Measurements from ENCODE around the gene ASCC1. TPM values are rescaled to one million over a fixed set of nuclear protein-coding genes. Genes with fewer than 3 reads are reported as not detected.

ASCC1 gene
- total and polyA plus RNA-seq, 2 donors (not counting 1 experiment from before 2014, with no cell fraction given): 17.9 to 28.1 TPM

DNA sequence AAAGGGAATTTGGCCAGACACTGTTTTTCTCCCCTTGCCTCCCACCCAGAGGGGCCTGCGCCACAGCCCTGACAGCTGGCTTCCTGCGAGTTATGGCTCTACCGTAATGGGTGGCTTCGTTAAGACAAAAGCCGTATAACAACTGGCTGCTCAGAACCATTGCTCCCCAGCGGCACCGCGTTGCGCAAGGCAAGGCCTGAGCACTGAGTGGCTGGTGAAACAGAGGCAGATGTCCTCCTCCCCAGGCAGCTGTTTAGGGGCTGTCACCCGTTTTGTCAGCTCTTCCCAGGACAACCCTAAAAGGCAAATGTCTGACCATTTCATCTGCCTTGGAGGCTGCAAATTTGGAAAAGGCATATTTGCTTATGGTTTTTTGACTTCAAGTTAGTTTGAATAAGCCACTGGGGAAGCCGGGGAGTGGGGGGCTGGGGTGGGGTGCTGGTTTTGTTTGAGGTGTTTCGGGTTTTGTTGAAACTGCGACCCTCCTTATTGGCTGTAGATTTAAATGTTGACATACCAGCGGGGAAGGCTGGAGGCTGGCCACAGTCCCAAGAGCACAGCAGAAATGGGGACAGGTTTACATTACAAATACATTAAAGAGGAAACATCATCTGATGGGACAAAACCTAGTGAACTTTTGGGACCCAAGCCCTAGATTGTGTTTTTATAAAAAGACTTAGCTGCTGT, 127.0 kb downstream of the ASCC1 start:
- peak overlapping the region in 4 of 5 experiments; percentile 79 to 93 (median 88) for H3K4me3 ChIP-seq (ENCODE audit: control extremely low read depth in 1 of 5, extremely low read depth in 1 of 5, insufficient read depth in 1 of 5, low read depth in 2 of 5, low read length in 4 of 5)
- Mint-ChIP-seq H3K9me3 (ENCODE audit: insufficient read depth) (no peaks in the 10 kb centered on the region), H3K27ac (peak overlapping the region; percentile 100), H3K4me1 (peaks cover 47% of the 10 kb centered on the region), H3K27me3 (no peaks in the 10 kb centered on the region), H3K4me3 (peak overlapping the region; percentile 100)
- H3K4me1 ChIP-seq (ENCODE audit: control insufficient read depth in 2 of 2, insufficient read depth in 2 of 2, low read length in 2 of 2): peaks cover 24 to 33% of the 10 kb centered on the region in 2 donors
- ATAC-seq (ENCODE audit: low read depth) (no peak), DNase-seq (no peak)
- peaks cover 65% of the 10 kb centered on the region for H3K79me2 ChIP-seq (ENCODE audit: control insufficient read depth, insufficient read depth, low read length)
- ChIA-PET POLR2A (interaction anchor here (0.6 to 2.6 kb wide), 8 partner anchors 9 to 252 kb away, joined by 3 to 20 read pairs (median 4); partner anchors contain the start of genes ANAPC16 and ASCC1), CTCF (interaction anchor here (0.7 to 4.7 kb wide), 5 partner anchors 38 to 251 kb away, joined by 3 to 19 read pairs (median 7); no protein-coding TSS in a partner anchor)
- H3K9me3 ChIP-seq (ENCODE audit: control extremely low read depth in 1 of 3, control insufficient read depth in 2 of 3, insufficient read depth in 1 of 3, low read length in 2 of 3): no peaks in the 10 kb centered on the region
- H3K27me3 ChIP-seq (replicated peaks in 1 of 4; ENCODE audit: control extremely low read depth in 1 of 4, control insufficient read depth in 3 of 4, insufficient read depth in 4 of 4, low read length in 3 of 4): no peaks in the 10 kb centered on the region
- intact Hi-C loops (cut with micrococcal nuclease): loop anchor here (1.0 to 5.0 kb wide), 6 partner anchors 38 to 265 kb away; partner anchors contain the start of gene DNAJB12
- peak overlapping the region; percentile 91 for H3K9ac ChIP-seq (ENCODE audit: low read length)
- H3K27ac ChIP-seq (ENCODE audit: low read length in 2 of 2): peak overlapping the region; percentile 89 to 92
- no peak for TF ChIP-seq EZH2 (IDR thresholded peaks at IDR 0.05; ENCODE audit: borderline replicate concordance, insufficient read depth, low read depth, low read length, poor library complexity, severe bottlenecking)
- TF ChIP-seq, protein P1, sequence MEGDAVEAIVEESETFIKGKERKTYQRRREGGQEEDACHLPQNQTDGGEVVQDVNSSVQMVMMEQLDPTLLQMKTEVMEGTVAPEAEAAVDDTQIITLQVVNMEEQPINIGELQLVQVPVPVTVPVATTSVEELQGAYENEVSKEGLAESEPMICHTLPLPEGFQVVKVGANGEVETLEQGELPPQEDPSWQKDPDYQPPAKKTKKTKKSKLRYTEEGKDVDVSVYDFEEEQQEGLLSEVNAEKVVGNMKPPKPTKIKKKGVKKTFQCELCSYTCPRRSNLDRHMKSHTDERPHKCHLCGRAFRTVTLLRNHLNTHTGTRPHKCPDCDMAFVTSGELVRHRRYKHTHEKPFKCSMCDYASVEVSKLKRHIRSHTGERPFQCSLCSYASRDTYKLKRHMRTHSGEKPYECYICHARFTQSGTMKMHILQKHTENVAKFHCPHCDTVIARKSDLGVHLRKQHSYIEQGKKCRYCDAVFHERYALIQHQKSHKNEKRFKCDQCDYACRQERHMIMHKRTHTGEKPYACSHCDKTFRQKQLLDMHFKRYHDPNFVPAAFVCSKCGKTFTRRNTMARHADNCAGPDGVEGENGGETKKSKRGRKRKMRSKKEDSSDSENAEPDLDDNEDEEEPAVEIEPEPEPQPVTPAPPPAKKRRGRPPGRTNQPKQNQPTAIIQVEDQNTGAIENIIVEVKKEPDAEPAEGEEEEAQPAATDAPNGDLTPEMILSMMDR (IDR thresholded peaks at IDR 0.05): no peak
- WGBS (ENCODE audit: insufficient coverage): 16% methylated on average over 12 of the region's 14 CpGs
- peaks cover 5% of the 10 kb centered on the region for H4K20me1 ChIP-seq (ENCODE audit: control insufficient read depth, insufficient read depth, low read length, poor library complexity, severe bottlenecking)
- H2AFZ ChIP-seq (ENCODE audit: insufficient read depth, low read depth, low read length, poor library complexity, severe bottlenecking): peak overlapping the region; percentile 91
- peak overlapping the region; percentile 93 for H3K4me2 ChIP-seq (replicated peaks; ENCODE audit: low read depth, low read length, poor library complexity, severe bottlenecking)
- peaks cover 0 to 17% of the 10 kb centered on the region in 2 experiments for H3K36me3 ChIP-seq (replicated peaks in 1 of 2; ENCODE audit: control extremely low read depth in 1 of 2, control insufficient read depth in 1 of 2, extremely low read depth in 1 of 2, insufficient read depth in 2 of 2, low read length in 1 of 2)
